ENCODE measurements around the gene CIB2. TPM values are rescaled to one million over a fixed set of nuclear protein-coding genes. Genes with fewer than 3 reads are reported as not detected.

The CIB2 gene
- total and polyA plus RNA-seq, 8 donors, result 0.80 to 20.4 (median 5.2) TPM; not detected in 1

- intact Hi-C loops (cut with DNase I; ENCODE audit: low total_unique reads), result no loop called here
- Histone ChIP-seq H3K9me3 (no peaks in the 10 kb centered on the region), H3K36me3 (peaks cover 44 to 84% (median 68%) of the 10 kb centered on the region in 4 donors), H3K4me1 (no peaks in the 10 kb centered on the region), H3K4me3 (no peak overlapping the region), H3K27ac (no peak overlapping the region), H3K27me3 (no peaks in the 10 kb centered on the region)
- no peak for DNase-seq
- WGBS, 5 donors, result 85 to 91% (median 89%) methylated on average over 17 of the region's 17 CpGs
- no peak for TF ChIP-seq POLR2A (IDR thresholded peaks at IDR 0.05)
- no peak for TF ChIP-seq EP300 (IDR thresholded peaks at IDR 0.05)
- TF ChIP-seq, protein P1, sequence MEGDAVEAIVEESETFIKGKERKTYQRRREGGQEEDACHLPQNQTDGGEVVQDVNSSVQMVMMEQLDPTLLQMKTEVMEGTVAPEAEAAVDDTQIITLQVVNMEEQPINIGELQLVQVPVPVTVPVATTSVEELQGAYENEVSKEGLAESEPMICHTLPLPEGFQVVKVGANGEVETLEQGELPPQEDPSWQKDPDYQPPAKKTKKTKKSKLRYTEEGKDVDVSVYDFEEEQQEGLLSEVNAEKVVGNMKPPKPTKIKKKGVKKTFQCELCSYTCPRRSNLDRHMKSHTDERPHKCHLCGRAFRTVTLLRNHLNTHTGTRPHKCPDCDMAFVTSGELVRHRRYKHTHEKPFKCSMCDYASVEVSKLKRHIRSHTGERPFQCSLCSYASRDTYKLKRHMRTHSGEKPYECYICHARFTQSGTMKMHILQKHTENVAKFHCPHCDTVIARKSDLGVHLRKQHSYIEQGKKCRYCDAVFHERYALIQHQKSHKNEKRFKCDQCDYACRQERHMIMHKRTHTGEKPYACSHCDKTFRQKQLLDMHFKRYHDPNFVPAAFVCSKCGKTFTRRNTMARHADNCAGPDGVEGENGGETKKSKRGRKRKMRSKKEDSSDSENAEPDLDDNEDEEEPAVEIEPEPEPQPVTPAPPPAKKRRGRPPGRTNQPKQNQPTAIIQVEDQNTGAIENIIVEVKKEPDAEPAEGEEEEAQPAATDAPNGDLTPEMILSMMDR (IDR thresholded peaks at IDR 0.05), result no peak
- TF ChIP-seq POLR2AphosphoS5 (IDR thresholded peaks at IDR 0.05), result no peak
These were observed 39.9 kb upstream of the CIB2 start for GRCh38 chr15:78170848-78171773.

DNA sequence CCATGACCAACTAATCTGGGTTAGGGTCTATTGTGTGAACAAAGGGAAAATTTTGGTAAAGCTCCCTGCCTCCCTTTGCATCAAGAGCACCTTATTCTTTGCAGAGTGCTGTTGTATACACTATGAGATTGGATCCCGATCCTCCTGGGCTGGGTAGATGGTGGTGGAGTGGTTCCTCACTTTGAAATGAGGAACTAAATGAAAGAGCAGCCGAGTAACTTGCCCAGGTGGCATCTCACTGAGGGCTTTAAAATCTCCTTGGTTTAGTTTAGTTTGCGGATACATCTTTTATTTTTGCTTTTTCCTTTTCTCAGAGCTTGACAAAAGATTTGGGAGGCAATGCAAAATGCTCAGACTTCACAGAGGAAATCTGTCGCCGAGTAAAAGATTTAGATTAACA is 37.4 kb upstream of the CIB2 start:
- Histone ChIP-seq H3K4me1 (no peaks in the 10 kb centered on the region), H3K9me3 (no peaks in the 10 kb centered on the region), H3K4me3 (no peak overlapping the region), H3K27me3 (no peaks in the 10 kb centered on the region), H3K27ac (no peak overlapping the region), H3K36me3 (peaks cover 62 to 99% (median 93%) of the 10 kb centered on the region in 4 donors)
- intact Hi-C loops (cut with DNase I; ENCODE audit: low total_unique reads), result no loop called here
- DNase-seq, result no peak
- 84 to 90% (median 87%) methylated on average over 5 of the region's 5 CpGs for WGBS, 5 donors
- TF ChIP-seq EP300 (IDR thresholded peaks at IDR 0.05), result no peak
- TF ChIP-seq POLR2A (IDR thresholded peaks at IDR 0.05), result no peak
- TF ChIP-seq POLR2AphosphoS5 (IDR thresholded peaks at IDR 0.05), result no peak
- TF ChIP-seq, protein P1 (IDR thresholded peaks at IDR 0.05), result no peak

- no peak overlapping the region for H3K27ac ChIP-seq
- WGBS, 5 donors, result 87 to 91% (median 90%) methylated on average over 10 of the region's 10 CpGs
- no peak for TF ChIP-seq EP300 (IDR thresholded peaks at IDR 0.05)
- TF ChIP-seq POLR2AphosphoS5 (IDR thresholded peaks at IDR 0.05), result no peak
- no peak for TF ChIP-seq POLR2A (IDR thresholded peaks at IDR 0.05)
- TF ChIP-seq, protein P1 (IDR thresholded peaks at IDR 0.05), result no peak
- no peaks in the 10 kb centered on the region for H3K27me3 ChIP-seq
- intact Hi-C loops (cut with DNase I; ENCODE audit: low total_unique reads), result no loop called here
- peak in 1 of 2 donors; percentile 29 for DNase-seq
- no peaks in the 10 kb centered on the region for H3K9me3 ChIP-seq
- peaks cover 63 to 100% (median 99%) of the 10 kb centered on the region in 4 donors for H3K36me3 ChIP-seq
- no peak overlapping the region for H3K4me3 ChIP-seq
- H3K4me1 ChIP-seq, result no peaks in the 10 kb centered on the region
These were observed 36.1 kb upstream of the CIB2 start for GRCh38 chr15:78167227-78167888.

DNA sequence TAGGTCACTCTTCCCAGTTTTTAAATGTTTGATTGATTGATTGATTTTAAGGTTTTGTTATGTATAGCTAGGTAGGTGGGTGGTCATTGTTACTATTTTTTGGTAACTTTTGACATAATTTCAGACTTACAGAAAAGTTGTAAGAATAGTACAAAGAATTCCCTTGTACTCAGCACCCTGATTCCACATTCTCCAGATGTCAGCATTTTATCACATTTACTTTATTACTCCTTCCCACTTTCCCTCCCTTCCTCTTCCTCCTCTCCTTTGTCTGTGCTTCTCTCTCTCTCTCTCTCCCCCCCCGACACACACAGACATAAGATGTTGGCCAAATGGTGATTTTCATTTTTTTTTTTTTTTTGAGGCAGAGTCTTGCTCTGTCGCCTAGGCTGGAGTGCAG is 32.8 kb upstream of the CIB2 start:
- Histone ChIP-seq H3K27ac (no peak overlapping the region), H3K4me1 (no peaks in the 10 kb centered on the region), H3K27me3 (no peaks in the 10 kb centered on the region), H3K9me3 (no peaks in the 10 kb centered on the region), H3K36me3 (peaks cover 73 to 100% (median 99%) of the 10 kb centered on the region in 4 donors), H3K4me3 (no peak overlapping the region)
- TF ChIP-seq, protein P1 (IDR thresholded peaks at IDR 0.05), result no peak
- no peak for DNase-seq
- intact Hi-C loops (cut with DNase I; ENCODE audit: low total_unique reads), result no loop called here
- 91 to 100% (median 97%) methylated on average over 2 of the region's 2 CpGs for WGBS, 5 donors

Measured in stomach (tissue), 9 donors.